Measurements from ENCODE around the gene RAD51B. TPM values are rescaled to one million over a fixed set of nuclear protein-coding genes. Genes with fewer than 3 reads are reported as not detected.

Gene RAD51B
- total and polyA plus RNA-seq, 2 experiments from 2014 or later = 10.1 to 18.0 TPM

GRCh38 chr14:68477110-68477455 lies 657.5 kb downstream of the RAD51B start:
- no peaks in the 10 kb centered on the region for H3K9me3 ChIP-seq (ENCODE audit: low read depth)
- peaks cover 21% of the 10 kb centered on the region for H3K4me1 ChIP-seq (ENCODE audit: insufficient read depth)
- TF ChIP-seq EZH2 (IDR thresholded peaks at IDR 0.05; ENCODE audit: borderline replicate concordance) (no peak), EZH2phosphoT487 (IDR thresholded peaks at IDR 0.05; ENCODE audit: low read depth, severe bottlenecking, unreplicated experiment) (no peak), CTCF (IDR thresholded peaks at IDR 0.05; ENCODE audit: poor library complexity) (no peak)

GRCh38 chr14:68477461-68478085 lies 658.0 kb downstream of the RAD51B start:
- no peak for TF ChIP-seq EZH2phosphoT487 (IDR thresholded peaks at IDR 0.05; ENCODE audit: low read depth, severe bottlenecking, unreplicated experiment)
- no peak for TF ChIP-seq EZH2 (IDR thresholded peaks at IDR 0.05; ENCODE audit: borderline replicate concordance)
- no peak for TF ChIP-seq CTCF (IDR thresholded peaks at IDR 0.05; ENCODE audit: poor library complexity)
- Histone ChIP-seq H3K79me2 (no peaks in the 10 kb centered on the region), H3K9me3 (ENCODE audit: low read depth) (no peaks in the 10 kb centered on the region), H4K20me1 (ENCODE audit: insufficient read depth, poor library complexity, severe bottlenecking) (no peaks in the 10 kb centered on the region), H3K4me1 (ENCODE audit: insufficient read depth) (peaks cover 21% of the 10 kb centered on the region), H3K9me2 (replicated peaks; ENCODE audit: insufficient read depth) (no peaks in the 10 kb centered on the region), H2AFZ (no peak overlapping the region), H3K27ac (peak overlapping the region; percentile 88), H3K4me2 (no peak overlapping the region), H3K27me3 (no peaks in the 10 kb centered on the region), H3K4me3 (no peak overlapping the region), H3K36me3 (replicated peaks; ENCODE audit: insufficient read depth, low read depth) (no peaks in the 10 kb centered on the region)
- 88% methylated on average over 8 of the region's 8 CpGs for WGBS (ENCODE audit: low lambda C conversion rate, missing lambda C conversion rate)
- DNase-seq (ENCODE audit: low spot score) = no peak

More at GRCh38 chr14:68477110-68477455, 657.5 kb downstream of the RAD51B start:
- H4K20me1 ChIP-seq (ENCODE audit: insufficient read depth, poor library complexity, severe bottlenecking) = no peaks in the 10 kb centered on the region
- no peaks in the 10 kb centered on the region for H3K36me3 ChIP-seq (replicated peaks; ENCODE audit: insufficient read depth, low read depth)
- H3K4me3 ChIP-seq = no peak overlapping the region
- no peak for DNase-seq (ENCODE audit: low spot score)
- 89% methylated on average over 4 of the region's 4 CpGs for WGBS (ENCODE audit: low lambda C conversion rate, missing lambda C conversion rate)
- peak overlapping the region; percentile 88 for H3K27ac ChIP-seq
- no peaks in the 10 kb centered on the region for H3K9me2 ChIP-seq (replicated peaks; ENCODE audit: insufficient read depth)
- H3K4me2 ChIP-seq = no peak overlapping the region
- H3K79me2 ChIP-seq = no peaks in the 10 kb centered on the region
- H3K27me3 ChIP-seq = no peaks in the 10 kb centered on the region
- no peak overlapping the region for H2AFZ ChIP-seq

- H3K79me2 ChIP-seq = no peaks in the 10 kb centered on the region
- no peak overlapping the region for H3K4me2 ChIP-seq
- H3K9me2 ChIP-seq (replicated peaks; ENCODE audit: insufficient read depth) = no peaks in the 10 kb centered on the region
- H3K4me3 ChIP-seq = no peak overlapping the region
- peak; percentile 49 for DNase-seq (ENCODE audit: low spot score)
- H3K4me1 ChIP-seq (ENCODE audit: insufficient read depth) = peaks cover 33% of the 10 kb centered on the region
- no peaks in the 10 kb centered on the region for H3K27me3 ChIP-seq
- H2AFZ ChIP-seq = no peak overlapping the region
- H3K27ac ChIP-seq = peak overlapping the region; percentile 86
- H3K9me3 ChIP-seq (ENCODE audit: low read depth) = no peaks in the 10 kb centered on the region
- H3K36me3 ChIP-seq (replicated peaks; ENCODE audit: insufficient read depth, low read depth) = no peaks in the 10 kb centered on the region
- TF ChIP-seq CTCF (IDR thresholded peaks at IDR 0.05; ENCODE audit: poor library complexity) = no peak
- no peak for TF ChIP-seq EZH2phosphoT487 (IDR thresholded peaks at IDR 0.05; ENCODE audit: low read depth, severe bottlenecking, unreplicated experiment)
- TF ChIP-seq EZH2 (IDR thresholded peaks at IDR 0.05; ENCODE audit: borderline replicate concordance) = no peak
- WGBS (ENCODE audit: low lambda C conversion rate, missing lambda C conversion rate) = 32% methylated on average over 3 of the region's 3 CpGs
- no peaks in the 10 kb centered on the region for H4K20me1 ChIP-seq (ENCODE audit: insufficient read depth, poor library complexity, severe bottlenecking)
These were observed 659.7 kb downstream of the RAD51B start for GRCh38 chr14:68479247-68479646.

Data from hepatocyte (in vitro differentiated cells).